Adrenal gland (tissue), 12 donors: ENCODE results near the gene EPHB2. TPM values are rescaled to one million over a fixed set of nuclear protein-coding genes. Genes with fewer than 3 reads are reported as not detected.

Source experiments
- DNase-seq, 7 donors: peaks; one replicate each; pipeline ENCODE4 v3.0.0-alpha.2; 2019 to 2020
- H3K27ac ChIP-seq, 5 donors: fragments of 200-600 bp; sonication (generic) in 4 of 5; 1 replicate in 3 of 5; 2 replicates in 2 of 5; pipeline versions ENCODE4 v1.5.1 to v1.8.0; 2016 to 2020; ENCODE audit warnings: mild to moderate bottlenecking in 1 of 5
- H3K27me3 ChIP-seq: fragments of 200-600 bp; 2 replicates; pipeline ENCODE4 v1.8.0; 2021
- H3K36me3 ChIP-seq, 2 donors: fragments of 200-600 bp; replicated peaks in 1 of 2; 1 replicate in 1 of 2; 2 replicates in 1 of 2; pipeline versions ENCODE4 v1.5.1 to v1.8.0; 2018 to 2022
- H3K4me1 ChIP-seq, 2 donors: fragments of 200-600 bp; replicated peaks in 1 of 2; 1 replicate in 1 of 2; 2 replicates in 1 of 2; pipeline versions ENCODE4 v1.5.1 to v1.8.0; 2018 to 2021
- H3K4me3 ChIP-seq, 4 donors: fragments of 200-600 bp; sonication (generic) in 3 of 4; one replicate each; pipeline ENCODE4 v1.5.1; 2016 to 2018
- H3K9me3 ChIP-seq, 3 donors: fragments of 200-600 bp; sonication (generic) in 1 of 3; replicated peaks in 1 of 3; 1 replicate in 2 of 3; 2 replicates in 1 of 3; pipeline versions ENCODE4 v1.5.1 to v1.8.0; 2016 to 2021
- POLR2A ChIP-seq, 2 donors: fragments of 450-650 bp; IDR thresholded peaks; one replicate each; pipeline ENCODE4 v1.6.1; 2017; ENCODE audit warnings: antibody characterized with exemption in 2 of 2, mild to moderate bottlenecking in 2 of 2, moderate library complexity in 1 of 2
- WGBS, 4 donors: extraction: QIAGEN DNeasy Blood & Tissue Kit in 2 of 4; methylation state at CpG; one replicate each; pipeline versions ENCODE4 v1.1.5 to v1.1.7; 2013 to 2017; 5-methylcytosine and 5-hydroxymethylcytosine counted together
- intact Hi-C, 2 donors: fragments of 100-400 bp; cut with DNase I; formaldehyde crosslinking; loops; one replicate each; pipeline versions ENCODE4 v1.14.1 to v1.15.0; 2022 to 2023
- polyA plus RNA-seq, 3 donors: library from polyadenylated mRNA; stranded (reverse); fragments of 200-250 nt in 2 of 3; fragments of 350-450 nt in 1 of 3; fragmentation: Illumina TruSeq in 1 of 3; extraction: RNeasy Lipid Tissue Mini Kit (QIAGEN cat#74804) in 1 of 3; gene quantifications; one replicate each; pipeline ENCODE4 v1.2.3, GENCODE V29; 2013 to 2014
- total RNA-seq, 9 donors: library from RNA; depleted of rRNA in 4 of 9; stranded (reverse); fragments of >200 nt in 4 of 9; fragments of 120-200 nt in 1 of 9; fragmentation: NEBNext Ultra II Directional in 1 of 9; extraction: Animal tissue kit (Norgen Biotek cat#: 25700) in 1 of 9; gene quantifications; one replicate each; pipeline versions ENCODE4 v1.1.0 to v1.2.4, GENCODE V29; 2013 to 2023
- TF ChIP-seq, protein P1 (sequence below), 6 experiments: fragments of 450-650 bp in 4 of 6; fragments of 200-600 bp in 2 of 6; sonication (generic) in 1 of 6; IDR thresholded peaks; 1 replicate in 5 of 6; 2 replicates in 1 of 6; pipeline versions ENCODE4 v1.5.1 to v1.8.0; 2016 to 2021; ENCODE audit warnings: antibody characterized with exemption in 6 of 6, mild to moderate bottlenecking in 2 of 6, moderate library complexity in 1 of 6
- donor health status: healthy with polysubstance abuse.
- donor health status: Bipolar disorder and iron deficiency.
- donor health status: DM: yes; HTN: yes; CAD: no.
- donor health status: DM: no; HTN: no; CAD: no.
- donor health status: DM: no; HTN: no; CAD: no.
- donor health status: DM: yes; HTN: yes; CAD: no.

The EPHB2 gene
- total and polyA plus RNA-seq, 12 donors = 0.67 to 10.3 (median 3.1) TPM

DNA sequence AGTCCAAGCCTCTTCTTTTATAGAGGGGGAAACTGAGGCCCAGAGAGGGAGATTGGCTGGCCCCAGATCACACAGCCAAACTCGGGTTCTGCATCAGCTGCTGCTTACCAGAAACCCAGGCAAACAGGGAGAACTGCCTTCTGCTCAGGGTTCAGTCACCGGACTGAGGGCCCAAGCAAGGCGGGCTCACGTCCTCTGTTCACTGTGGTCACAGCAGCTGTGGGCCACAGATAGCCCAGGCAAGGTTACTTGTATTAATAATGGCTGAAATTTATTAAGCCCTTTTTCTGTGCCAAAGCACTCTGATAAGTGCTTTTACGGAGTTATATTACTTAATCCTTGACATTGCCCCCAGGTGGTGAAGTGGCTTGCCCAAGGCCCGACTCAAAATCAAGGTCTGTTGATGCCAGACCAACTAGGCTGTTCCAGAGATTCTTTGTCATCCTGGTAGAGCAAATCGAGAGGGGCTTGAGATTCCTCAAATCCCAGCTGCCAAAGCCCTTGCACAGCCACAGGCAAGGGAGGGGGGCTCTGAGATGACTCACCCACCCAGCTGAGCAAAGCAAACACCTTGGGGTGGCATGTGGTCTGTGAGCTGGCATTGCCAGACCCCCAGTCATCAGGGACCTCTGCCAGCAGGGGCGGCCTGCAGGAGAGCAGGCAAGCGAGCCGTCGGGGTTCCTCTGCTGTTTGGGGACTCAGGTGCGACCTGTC, 36.5 kb downstream of the EPHB2 start:
- Histone ChIP-seq H3K9me3 (no peaks in the 10 kb centered on the region), H3K4me3 (no peak overlapping the region), H3K27me3 (no peaks in the 10 kb centered on the region), H3K36me3 (no peaks in the 10 kb centered on the region), H3K4me1 (peaks cover 0 to 21% of the 10 kb centered on the region in 2 donors), H3K27ac (no peak overlapping the region)
- DNase-seq = peak in 2 of 7 donors; percentile 46 to 71
- TF ChIP-seq, protein P1, sequence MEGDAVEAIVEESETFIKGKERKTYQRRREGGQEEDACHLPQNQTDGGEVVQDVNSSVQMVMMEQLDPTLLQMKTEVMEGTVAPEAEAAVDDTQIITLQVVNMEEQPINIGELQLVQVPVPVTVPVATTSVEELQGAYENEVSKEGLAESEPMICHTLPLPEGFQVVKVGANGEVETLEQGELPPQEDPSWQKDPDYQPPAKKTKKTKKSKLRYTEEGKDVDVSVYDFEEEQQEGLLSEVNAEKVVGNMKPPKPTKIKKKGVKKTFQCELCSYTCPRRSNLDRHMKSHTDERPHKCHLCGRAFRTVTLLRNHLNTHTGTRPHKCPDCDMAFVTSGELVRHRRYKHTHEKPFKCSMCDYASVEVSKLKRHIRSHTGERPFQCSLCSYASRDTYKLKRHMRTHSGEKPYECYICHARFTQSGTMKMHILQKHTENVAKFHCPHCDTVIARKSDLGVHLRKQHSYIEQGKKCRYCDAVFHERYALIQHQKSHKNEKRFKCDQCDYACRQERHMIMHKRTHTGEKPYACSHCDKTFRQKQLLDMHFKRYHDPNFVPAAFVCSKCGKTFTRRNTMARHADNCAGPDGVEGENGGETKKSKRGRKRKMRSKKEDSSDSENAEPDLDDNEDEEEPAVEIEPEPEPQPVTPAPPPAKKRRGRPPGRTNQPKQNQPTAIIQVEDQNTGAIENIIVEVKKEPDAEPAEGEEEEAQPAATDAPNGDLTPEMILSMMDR (IDR thresholded peaks at IDR 0.05) = no peak
- TF ChIP-seq POLR2A (IDR thresholded peaks at IDR 0.05) = no peak
- 55 to 73% (median 70%) methylated on average over 4 to 12 of the region's 12 CpGs for WGBS, 4 donors
- intact Hi-C loops = no loop called here

DNA sequence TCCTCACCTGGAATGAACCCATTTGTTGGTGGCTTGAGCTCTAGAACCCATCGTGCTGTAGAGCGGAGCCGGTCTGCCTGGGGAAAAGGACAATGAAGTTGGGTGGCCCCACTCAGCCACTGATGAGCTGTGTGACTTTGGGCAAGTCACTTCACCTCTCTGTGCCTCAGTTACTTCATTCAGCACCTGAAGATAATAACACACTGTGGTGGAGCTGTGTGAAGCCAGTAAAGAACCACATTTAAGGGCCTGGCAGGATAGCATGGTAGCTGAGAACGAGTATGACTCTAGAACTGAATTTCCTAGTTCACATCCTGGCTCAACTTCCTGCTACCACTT, 37.1 kb downstream of the EPHB2 start:
- no peak overlapping the region for H3K27ac ChIP-seq
- DNase-seq = no peak
- no peaks in the 10 kb centered on the region for H3K9me3 ChIP-seq
- no peaks in the 10 kb centered on the region for H3K27me3 ChIP-seq
- H3K4me1 ChIP-seq = peaks cover 0 to 21% of the 10 kb centered on the region in 2 donors
- TF ChIP-seq, protein P1 (IDR thresholded peaks at IDR 0.05) = no peak
- no peaks in the 10 kb centered on the region for H3K36me3 ChIP-seq
- intact Hi-C loops = no loop called here
- no peak overlapping the region for H3K4me3 ChIP-seq
- WGBS, 4 donors = 79 to 91% (median 87%) methylated on average over 4 of the region's 4 CpGs

DNA sequence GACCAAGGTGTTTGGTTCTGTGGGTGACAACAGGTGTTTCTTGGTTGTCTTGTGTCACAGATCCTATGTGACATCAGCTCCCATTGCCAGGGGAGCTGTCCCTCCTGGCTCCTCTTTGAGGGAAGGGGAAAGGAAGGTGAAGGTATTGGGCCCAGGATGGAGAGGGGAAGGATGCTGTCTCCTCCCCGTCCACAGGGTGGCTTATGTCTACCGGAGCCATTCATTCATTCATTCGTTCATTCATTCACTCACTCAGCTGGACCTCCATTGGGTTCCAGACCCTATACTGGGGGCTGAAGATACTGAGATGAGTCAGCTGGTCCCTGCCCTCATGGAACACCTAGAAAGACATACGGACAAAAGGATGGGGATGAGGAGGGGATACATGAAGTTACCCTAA, 38.9 kb downstream of the EPHB2 start:
- H3K27me3 ChIP-seq = no peaks in the 10 kb centered on the region
- intact Hi-C loops = no loop called here
- no peak for TF ChIP-seq POLR2A (IDR thresholded peaks at IDR 0.05)
- TF ChIP-seq, protein P1 (IDR thresholded peaks at IDR 0.05) = no peak
- H3K4me1 ChIP-seq = peaks cover 0 to 21% of the 10 kb centered on the region in 2 donors
- 79 to 85% (median 80%) methylated on average over 4 of the region's 4 CpGs for WGBS, 4 donors
- H3K9me3 ChIP-seq = no peaks in the 10 kb centered on the region
- H3K27ac ChIP-seq = peak overlapping the region in 1 of 5 donors; percentile 63
- no peaks in the 10 kb centered on the region for H3K36me3 ChIP-seq
- H3K4me3 ChIP-seq = no peak overlapping the region
- DNase-seq = no peak

DNA sequence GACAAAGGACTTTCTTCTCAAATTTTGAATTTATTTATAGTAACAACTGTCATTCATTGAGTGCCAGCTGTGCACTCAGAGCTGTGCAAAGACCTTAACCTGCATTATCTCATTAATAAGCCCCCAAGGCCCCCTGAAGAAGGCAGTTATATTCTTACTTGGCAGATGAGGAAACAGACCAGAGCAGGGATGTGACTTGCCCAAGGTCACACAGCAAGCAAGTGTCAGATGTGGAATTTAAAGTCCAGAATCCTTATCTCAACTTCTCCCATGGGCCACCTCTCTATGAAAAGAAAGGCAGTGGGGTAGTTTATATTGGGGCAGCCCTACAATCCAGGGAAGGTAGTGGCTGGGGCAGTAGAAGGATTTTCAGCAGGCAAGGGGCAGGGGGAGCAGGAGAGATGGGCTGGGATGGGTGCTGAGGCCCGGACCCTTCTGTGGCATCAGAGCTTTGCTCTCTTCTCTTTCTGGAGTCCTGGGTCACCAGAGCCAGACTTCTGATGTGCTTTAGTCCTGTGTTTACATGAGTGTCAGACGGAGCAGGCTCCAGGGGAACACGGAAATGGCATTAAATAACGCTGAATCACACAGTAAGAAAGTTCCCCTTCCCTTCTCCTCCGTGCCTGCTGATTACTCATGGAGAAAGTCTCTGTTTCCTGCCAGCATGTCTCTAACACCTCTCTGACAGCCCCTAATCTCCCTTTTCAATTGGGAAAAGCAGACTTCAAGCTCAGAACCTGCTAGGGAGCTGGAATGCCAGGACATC, 39.5 kb downstream of the EPHB2 start:
- H3K9me3 ChIP-seq = no peaks in the 10 kb centered on the region
- TF ChIP-seq, protein P1 (IDR thresholded peaks at IDR 0.05) = no peak
- TF ChIP-seq POLR2A (IDR thresholded peaks at IDR 0.05) = no peak
- peak overlapping the region in 3 of 5 donors; percentile 48 to 69 (median 63) for H3K27ac ChIP-seq
- no peak overlapping the region for H3K4me3 ChIP-seq
- DNase-seq = peak in 6 of 7 donors; percentile 39 to 67 (median 55)
- no peaks in the 10 kb centered on the region for H3K36me3 ChIP-seq
- WGBS, 4 donors = 3 to 17% (median 9%) methylated on average over 5 of the region's 5 CpGs
- peaks cover 0 to 21% of the 10 kb centered on the region in 2 donors for H3K4me1 ChIP-seq
- no peaks in the 10 kb centered on the region for H3K27me3 ChIP-seq
- intact Hi-C loops = no loop called here
